ENCODE data around the gene CCDC178.
"Not testable (repeated sequence)": the region's sequence is repeated elsewhere in the genome, so short reads cannot be mapped to it uniquely, and the experiment has no call there.

DNA sequence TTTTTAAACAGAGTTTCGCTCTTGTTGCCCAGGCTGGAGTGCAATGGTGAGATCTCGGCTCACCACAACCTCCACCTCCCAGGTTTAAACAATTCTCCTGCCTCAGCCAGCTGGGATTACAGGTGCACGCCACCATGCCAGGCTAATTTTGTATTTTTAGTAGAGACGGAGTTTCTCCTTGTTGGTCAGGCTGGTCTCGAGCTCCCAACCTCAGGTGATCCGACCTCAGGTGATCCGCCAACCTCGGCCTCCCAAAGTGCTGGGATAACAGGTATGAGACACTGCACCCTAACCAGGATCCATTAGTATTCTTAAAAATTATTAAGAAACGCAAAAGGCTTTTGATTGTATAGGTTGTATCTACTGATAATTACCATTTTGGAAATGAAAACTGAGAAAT is 276.4 kb downstream of the CCDC178 start:
- TF ChIP-seq, protein P1, sequence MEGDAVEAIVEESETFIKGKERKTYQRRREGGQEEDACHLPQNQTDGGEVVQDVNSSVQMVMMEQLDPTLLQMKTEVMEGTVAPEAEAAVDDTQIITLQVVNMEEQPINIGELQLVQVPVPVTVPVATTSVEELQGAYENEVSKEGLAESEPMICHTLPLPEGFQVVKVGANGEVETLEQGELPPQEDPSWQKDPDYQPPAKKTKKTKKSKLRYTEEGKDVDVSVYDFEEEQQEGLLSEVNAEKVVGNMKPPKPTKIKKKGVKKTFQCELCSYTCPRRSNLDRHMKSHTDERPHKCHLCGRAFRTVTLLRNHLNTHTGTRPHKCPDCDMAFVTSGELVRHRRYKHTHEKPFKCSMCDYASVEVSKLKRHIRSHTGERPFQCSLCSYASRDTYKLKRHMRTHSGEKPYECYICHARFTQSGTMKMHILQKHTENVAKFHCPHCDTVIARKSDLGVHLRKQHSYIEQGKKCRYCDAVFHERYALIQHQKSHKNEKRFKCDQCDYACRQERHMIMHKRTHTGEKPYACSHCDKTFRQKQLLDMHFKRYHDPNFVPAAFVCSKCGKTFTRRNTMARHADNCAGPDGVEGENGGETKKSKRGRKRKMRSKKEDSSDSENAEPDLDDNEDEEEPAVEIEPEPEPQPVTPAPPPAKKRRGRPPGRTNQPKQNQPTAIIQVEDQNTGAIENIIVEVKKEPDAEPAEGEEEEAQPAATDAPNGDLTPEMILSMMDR (IDR thresholded peaks at IDR 0.05) = not testable (repeated sequence)
- not testable (repeated sequence) for TF ChIP-seq POLR2A (IDR thresholded peaks at IDR 0.05)
